ENCODE measurements around the gene POPDC2.

POPDC2 gene

DNA sequence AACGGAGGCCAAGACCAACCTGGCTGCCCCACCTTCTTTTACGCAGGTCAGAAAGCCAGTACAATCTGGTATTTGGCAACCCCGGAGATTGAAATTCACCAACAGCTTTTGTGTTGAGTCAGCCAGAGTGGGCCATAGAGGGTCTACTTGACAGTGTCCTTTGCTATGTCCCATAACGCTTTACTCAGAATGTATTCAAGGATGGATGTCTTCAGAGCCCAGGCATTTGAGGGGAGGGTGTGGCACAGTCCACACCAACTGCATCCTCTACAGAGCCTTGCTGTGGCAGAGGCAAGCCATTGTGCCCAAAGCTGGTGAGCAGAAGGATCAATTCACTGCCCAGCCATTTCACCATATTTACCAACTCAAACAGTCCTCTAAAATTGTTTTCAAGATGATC lies 44.3 kb downstream of the POPDC2 start:
- TF ChIP-seq YY1 (IDR thresholded peaks at IDR 0.05; ENCODE audit: low read depth) (no peak), TAF1 (IDR thresholded peaks at IDR 0.05; ENCODE audit: low read depth) (no peak), RAD21 (IDR thresholded peaks at IDR 0.05; ENCODE audit: low read depth) (no peak), EP300 (IDR thresholded peaks at IDR 0.05; ENCODE audit: borderline replicate concordance) (no peak), TCF12 (IDR thresholded peaks at IDR 0.05; ENCODE audit: low read depth) (no peak), TEAD4 (IDR thresholded peaks at IDR 0.05) (no peak), ZBTB7A (IDR thresholded peaks at IDR 0.05; ENCODE audit: low read depth) (no peak), EGR1 (IDR thresholded peaks at IDR 0.05) (no peak), CREB1 (IDR thresholded peaks at IDR 0.05; ENCODE audit: low read depth) (no peak), NFIC (IDR thresholded peaks at IDR 0.05) (no peak), CEBPB (IDR thresholded peaks at IDR 0.05) (no peak), FOXM1 (IDR thresholded peaks at IDR 0.05; ENCODE audit: borderline replicate concordance, low read depth) (no peak)
- TF ChIP-seq, protein P1, sequence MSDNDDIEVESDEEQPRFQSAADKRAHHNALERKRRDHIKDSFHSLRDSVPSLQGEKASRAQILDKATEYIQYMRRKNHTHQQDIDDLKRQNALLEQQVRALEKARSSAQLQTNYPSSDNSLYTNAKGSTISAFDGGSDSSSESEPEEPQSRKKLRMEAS (IDR thresholded peaks at IDR 0.05): no peak
- TF ChIP-seq, protein P2, sequence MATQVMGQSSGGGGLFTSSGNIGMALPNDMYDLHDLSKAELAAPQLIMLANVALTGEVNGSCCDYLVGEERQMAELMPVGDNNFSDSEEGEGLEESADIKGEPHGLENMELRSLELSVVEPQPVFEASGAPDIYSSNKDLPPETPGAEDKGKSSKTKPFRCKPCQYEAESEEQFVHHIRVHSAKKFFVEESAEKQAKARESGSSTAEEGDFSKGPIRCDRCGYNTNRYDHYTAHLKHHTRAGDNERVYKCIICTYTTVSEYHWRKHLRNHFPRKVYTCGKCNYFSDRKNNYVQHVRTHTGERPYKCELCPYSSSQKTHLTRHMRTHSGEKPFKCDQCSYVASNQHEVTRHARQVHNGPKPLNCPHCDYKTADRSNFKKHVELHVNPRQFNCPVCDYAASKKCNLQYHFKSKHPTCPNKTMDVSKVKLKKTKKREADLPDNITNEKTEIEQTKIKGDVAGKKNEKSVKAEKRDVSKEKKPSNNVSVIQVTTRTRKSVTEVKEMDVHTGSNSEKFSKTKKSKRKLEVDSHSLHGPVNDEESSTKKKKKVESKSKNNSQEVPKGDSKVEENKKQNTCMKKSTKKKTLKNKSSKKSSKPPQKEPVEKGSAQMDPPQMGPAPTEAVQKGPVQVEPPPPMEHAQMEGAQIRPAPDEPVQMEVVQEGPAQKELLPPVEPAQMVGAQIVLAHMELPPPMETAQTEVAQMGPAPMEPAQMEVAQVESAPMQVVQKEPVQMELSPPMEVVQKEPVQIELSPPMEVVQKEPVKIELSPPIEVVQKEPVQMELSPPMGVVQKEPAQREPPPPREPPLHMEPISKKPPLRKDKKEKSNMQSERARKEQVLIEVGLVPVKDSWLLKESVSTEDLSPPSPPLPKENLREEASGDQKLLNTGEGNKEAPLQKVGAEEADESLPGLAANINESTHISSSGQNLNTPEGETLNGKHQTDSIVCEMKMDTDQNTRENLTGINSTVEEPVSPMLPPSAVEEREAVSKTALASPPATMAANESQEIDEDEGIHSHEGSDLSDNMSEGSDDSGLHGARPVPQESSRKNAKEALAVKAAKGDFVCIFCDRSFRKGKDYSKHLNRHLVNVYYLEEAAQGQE (IDR thresholded peaks at IDR 0.05; ENCODE audit: low read depth): no peak
- TF ChIP-seq, protein P3, sequence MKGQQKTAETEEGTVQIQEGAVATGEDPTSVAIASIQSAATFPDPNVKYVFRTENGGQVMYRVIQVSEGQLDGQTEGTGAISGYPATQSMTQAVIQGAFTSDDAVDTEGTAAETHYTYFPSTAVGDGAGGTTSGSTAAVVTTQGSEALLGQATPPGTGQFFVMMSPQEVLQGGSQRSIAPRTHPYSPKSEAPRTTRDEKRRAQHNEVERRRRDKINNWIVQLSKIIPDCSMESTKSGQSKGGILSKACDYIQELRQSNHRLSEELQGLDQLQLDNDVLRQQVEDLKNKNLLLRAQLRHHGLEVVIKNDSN (IDR thresholded peaks at IDR 0.05): no peak

DNA sequence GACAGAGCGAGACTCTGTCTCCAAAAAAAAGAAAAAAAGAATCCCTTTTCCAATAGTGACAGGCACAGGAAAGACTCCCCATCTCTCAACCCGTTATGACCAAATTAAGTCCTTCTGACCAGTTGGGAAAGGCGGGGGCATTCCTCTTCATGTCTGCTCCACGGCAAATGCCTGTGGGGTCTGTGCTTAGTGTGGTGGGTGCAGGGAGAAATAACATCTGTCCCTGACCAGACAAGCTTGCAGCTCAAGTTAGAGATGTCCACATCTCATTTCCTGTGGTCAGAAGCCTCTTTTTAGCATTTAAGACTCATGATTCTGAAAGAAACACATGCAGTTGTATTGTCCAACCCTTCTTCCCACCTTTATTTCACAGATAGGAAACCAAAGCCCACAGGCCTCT lies 46.5 kb downstream of the POPDC2 start:
- TF ChIP-seq EGR1 (IDR thresholded peaks at IDR 0.05) (no peak), CREB1 (IDR thresholded peaks at IDR 0.05; ENCODE audit: low read depth) (no peak), EP300 (IDR thresholded peaks at IDR 0.05; ENCODE audit: borderline replicate concordance) (no peak)
- TF ChIP-seq, protein P2 (IDR thresholded peaks at IDR 0.05; ENCODE audit: low read depth): no peak

DNA sequence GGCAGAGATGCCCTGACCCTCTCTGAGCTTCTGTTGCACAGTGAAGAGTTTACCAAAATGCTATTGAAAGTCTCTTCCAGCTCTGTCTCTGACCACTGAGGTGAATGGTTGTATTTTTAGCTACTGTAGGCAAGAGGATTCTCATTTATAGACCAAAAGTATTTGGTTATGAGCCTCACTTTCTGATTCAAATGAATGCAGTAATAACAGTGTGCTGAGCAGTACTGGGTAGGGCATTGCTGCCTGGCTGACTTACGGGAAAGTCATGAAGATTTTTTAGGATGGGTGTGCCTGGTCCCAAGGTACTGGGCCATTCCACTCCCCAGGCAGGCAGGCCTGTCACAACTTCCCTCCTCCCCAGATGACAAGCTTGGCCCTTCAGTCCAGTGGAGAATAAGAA lies 47.2 kb downstream of the POPDC2 start:
- no peak for TF ChIP-seq TAF1 (IDR thresholded peaks at IDR 0.05; ENCODE audit: low read depth)
- TF ChIP-seq TCF12 (IDR thresholded peaks at IDR 0.05; ENCODE audit: low read depth): no peak
- TF ChIP-seq YY1 (IDR thresholded peaks at IDR 0.05; ENCODE audit: low read depth): no peak
- TF ChIP-seq FOXM1 (IDR thresholded peaks at IDR 0.05; ENCODE audit: borderline replicate concordance, low read depth): no peak
- TF ChIP-seq, protein P1 (IDR thresholded peaks at IDR 0.05): no peak
- no peak for TF ChIP-seq TEAD4 (IDR thresholded peaks at IDR 0.05)
- TF ChIP-seq, protein P3 (IDR thresholded peaks at IDR 0.05): no peak
- TF ChIP-seq CEBPB (IDR thresholded peaks at IDR 0.05): no peak
- TF ChIP-seq RAD21 (IDR thresholded peaks at IDR 0.05; ENCODE audit: low read depth): no peak

DNA sequence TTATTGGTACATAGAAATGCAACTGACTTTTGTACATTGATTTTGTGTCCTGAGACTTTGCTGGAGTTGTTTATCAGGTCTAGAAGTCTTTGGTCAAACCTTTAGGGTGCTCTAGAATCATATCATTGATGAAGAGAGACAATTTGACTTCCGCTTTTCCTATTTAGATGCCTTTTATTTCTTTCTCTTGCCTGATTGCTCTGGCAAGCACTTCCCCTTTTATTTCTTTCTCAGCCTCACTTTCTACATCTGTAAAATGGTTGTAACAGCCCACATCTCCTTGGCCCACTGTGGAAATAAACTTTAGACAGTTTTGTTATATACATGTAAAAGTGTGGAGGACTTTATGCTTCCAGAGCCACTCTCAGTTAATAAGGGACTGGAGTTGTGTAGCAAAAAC lies 48.7 kb downstream of the POPDC2 start:
- no peak for TF ChIP-seq YY1 (IDR thresholded peaks at IDR 0.05; ENCODE audit: low read depth)
- TF ChIP-seq RAD21 (IDR thresholded peaks at IDR 0.05; ENCODE audit: low read depth): no peak
- no peak for TF ChIP-seq CREB1 (IDR thresholded peaks at IDR 0.05; ENCODE audit: low read depth)
- TF ChIP-seq FOXM1 (IDR thresholded peaks at IDR 0.05; ENCODE audit: borderline replicate concordance, low read depth): no peak
- TF ChIP-seq EP300 (IDR thresholded peaks at IDR 0.05; ENCODE audit: borderline replicate concordance): no peak
- no peak for TF ChIP-seq TEAD4 (IDR thresholded peaks at IDR 0.05)
- TF ChIP-seq, protein P1 (IDR thresholded peaks at IDR 0.05): no peak
- no peak for TF ChIP-seq EGR1 (IDR thresholded peaks at IDR 0.05)

DNA sequence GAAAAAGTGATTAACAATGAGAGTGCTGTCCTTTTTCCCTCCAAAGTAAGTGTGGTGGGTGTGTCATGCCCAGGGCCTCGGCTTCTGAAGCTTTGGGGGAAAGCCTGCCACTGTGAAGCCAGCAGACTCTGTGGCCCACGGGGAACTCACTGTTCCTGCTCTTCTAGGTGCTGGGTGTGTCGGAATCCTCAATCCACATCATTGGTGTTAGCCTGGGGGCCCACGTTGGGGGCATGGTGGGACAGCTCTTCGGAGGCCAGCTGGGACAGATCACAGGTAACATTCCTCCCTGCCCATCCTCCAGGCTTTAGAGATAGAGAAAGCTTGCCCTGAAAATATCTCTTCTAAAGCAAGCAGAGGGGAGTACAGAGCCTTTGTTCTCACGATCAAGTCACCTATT lies 51.1 kb downstream of the POPDC2 start:
- TF ChIP-seq TAF1 (IDR thresholded peaks at IDR 0.05; ENCODE audit: low read depth) (no peak), EGR1 (IDR thresholded peaks at IDR 0.05) (no peak), NFIC (IDR thresholded peaks at IDR 0.05) (no peak), CEBPB (IDR thresholded peaks at IDR 0.05) (no peak), RAD21 (IDR thresholded peaks at IDR 0.05; ENCODE audit: low read depth) (no peak)
- TF ChIP-seq, protein P2 (IDR thresholded peaks at IDR 0.05; ENCODE audit: low read depth): no peak
- TF ChIP-seq, protein P3 (IDR thresholded peaks at IDR 0.05): no peak
